SK-N-SH (cell line): ENCODE results near the gene SLC66A3.

Source experiments
- CTCF ChIP-seq: fragments of 200-600 bp; sonication (generic); IDR thresholded peaks from 2 replicates; pipeline ENCODE4 v1.6.1; 2017; ENCODE audit warnings: antibody characterized with exemption, mild to moderate bottlenecking, moderate library complexity
- EP300 ChIP-seq, 2 experiments: IDR thresholded peaks; 2 replicates each; pipeline versions ENCODE4 v1.4.0 to v1.6.1; 2012; ENCODE audit warnings: borderline replicate concordance in 1 of 2, low read depth in 1 of 2, low read length in 1 of 2
- EZH2phosphoT487 ChIP-seq: fragments of 200-600 bp; sonication (generic); IDR thresholded peaks from 2 replicates; pipeline ENCODE4 v1.6.1; 2017; ENCODE audit warnings: low read depth, mixed run types, mild to moderate bottlenecking, antibody characterized with exemption, moderate library complexity, borderline replicate concordance
- MXI1 ChIP-seq: IDR thresholded peaks from 2 replicates; pipeline ENCODE4 v1.6.1; 2012; ENCODE audit warnings: mild to moderate bottlenecking, low read depth, low read length, improper control_type of control experiment
- YY1 ChIP-seq: IDR thresholded peaks from 2 replicates; pipeline ENCODE4 v1.4.0; 2012; ENCODE audit warnings: low read depth, mild to moderate bottlenecking

GRCh38 chr2:11109002-11109401, 46.3 kb upstream of the SLC66A3 start:
- TF ChIP-seq EZH2phosphoT487 (no peak), CTCF (no peak), MXI1 (no peak), EP300 (IDR thresholded peaks at IDR 0.05; ENCODE audit: borderline replicate concordance in 1 of 2, low read depth in 1 of 2, low read length in 1 of 2) (no peak), YY1 (no peak)
